Spleen (tissue), 11 donors: ENCODE data around the gene COQ8A. TPM values are rescaled to one million over a fixed set of nuclear protein-coding genes. Genes with fewer than 3 reads are reported as not detected.

ENCODE experiments used
- DNase-seq: peaks from one replicate; pipeline ENCODE4 v3.0.0-alpha.2; 2020
- H3K27ac ChIP-seq, 8 donors: fragments of 200-600 bp; sonication (generic) in 7 of 8; 1 replicate in 4 of 8; 2 replicates in 4 of 8; pipeline versions ENCODE4 v1.5.0 to v1.8.0; 2016 to 2021; ENCODE audit warnings: inconsistent platforms in 4 of 8, mild to moderate bottlenecking in 4 of 8, moderate library complexity in 1 of 8
- H3K27me3 ChIP-seq, 7 donors: fragments of 200-600 bp; sonication (generic) in 6 of 7; replicated peaks in 1 of 7; 1 replicate in 4 of 7; 2 replicates in 3 of 7; pipeline versions ENCODE4 v1.5.0 to v1.8.0; 2016 to 2021; ENCODE audit warnings: inconsistent platforms in 3 of 7, mild to moderate bottlenecking in 1 of 7
- H3K36me3 ChIP-seq, 6 donors: fragments of 200-600 bp; sonication (generic) in 5 of 6; 1 replicate in 4 of 6; 2 replicates in 2 of 6; pipeline versions ENCODE4 v1.5.0 to v1.8.0; 2016 to 2021; ENCODE audit warnings: inconsistent platforms in 2 of 6
- H3K4me1 ChIP-seq, 6 donors: fragments of 200-600 bp; sonication (generic) in 5 of 6; 1 replicate in 3 of 6; 2 replicates in 3 of 6; pipeline versions ENCODE4 v1.5.0 to v1.8.0; 2016 to 2021; ENCODE audit warnings: inconsistent platforms in 3 of 6
- H3K4me3 ChIP-seq, 8 donors: fragments of 200-600 bp; sonication (generic) in 7 of 8; 1 replicate in 4 of 8; 2 replicates in 4 of 8; pipeline versions ENCODE4 v1.5.0 to v1.8.0; 2016 to 2021; ENCODE audit warnings: inconsistent platforms in 4 of 8, mild to moderate bottlenecking in 4 of 8, moderate library complexity in 2 of 8
- H3K9me3 ChIP-seq, 8 donors: fragments of 200-600 bp; sonication (generic) in 7 of 8; 1 replicate in 4 of 8; 2 replicates in 4 of 8; pipeline versions ENCODE4 v1.5.0 to v1.8.0; 2016 to 2021; ENCODE audit warnings: inconsistent platforms in 4 of 8
- POLR2A ChIP-seq, 3 donors: fragments of 450-650 bp; IDR thresholded peaks; one replicate each; pipeline ENCODE4 v1.5.1; 2017; ENCODE audit warnings: antibody characterized with exemption in 3 of 3, mild to moderate bottlenecking in 1 of 3
- POLR2AphosphoS5 ChIP-seq, 3 donors: sonication (generic); formaldehyde crosslinking; IDR thresholded peaks; one replicate each; pipeline ENCODE4 v1.5.1; 2017; ENCODE audit warnings: antibody characterized with exemption in 3 of 3
- WGBS, 5 donors: extraction: QIAGEN DNeasy Blood & Tissue Kit in 3 of 5; methylation state at CpG; one replicate each; pipeline versions ENCODE4 v1.1.5 to v1.1.7; 2013 to 2018; 5-methylcytosine and 5-hydroxymethylcytosine counted together
- intact Hi-C: fragments of 100-400 bp; cut with DNase I; formaldehyde crosslinking; loops from one replicate; pipeline ENCODE4 v1.15.0; 2023; ENCODE audit warnings: low total_unique reads
- polyA plus RNA-seq, 3 donors: library from polyadenylated mRNA; stranded (reverse); fragments of 200-250 nt; gene quantifications; one replicate each; pipeline ENCODE4 v1.2.1, GENCODE V29; 2013
- total RNA-seq, 7 donors: library from RNA; depleted of rRNA in 3 of 7; stranded (reverse); fragments of >200 nt in 3 of 7; fragmentation: NEBNext Ultra II Directional in 4 of 7; extraction: Animal tissue kit (Norgen Biotek cat#: 25700) in 4 of 7; gene quantifications; one replicate each; pipeline versions ENCODE4 v1.1.0 to v1.2.1, GENCODE V29; 2016 to 2021
- TF ChIP-seq, protein P1 (sequence below), 11 experiments: fragments of 200-600 bp in 7 of 11; fragments of 450-650 bp in 4 of 11; sonication (generic) in 4 of 11; IDR thresholded peaks in 8 of 11; conservative IDR thresholded peaks in 3 of 11; 1 replicate in 7 of 11; 2 replicates in 4 of 11; pipeline versions ENCODE4 v1.4.0 to v1.8.0; 2016 to 2021; ENCODE audit warnings: antibody characterized with exemption in 11 of 11, inconsistent platforms in 4 of 11, mild to moderate bottlenecking in 1 of 11
- donor health status: healthy with polysubstance abuse.
- donor health status: DM: no; HTN: no; CAD: no; lungs with moderate emphysema.
- donor health status: DM: no; HTN: no; CAD: no.
- donor health status: Bipolar disorder and iron deficiency.
- donor health status: healthy.
- donor health status: DM: no; HTN: no; CAD: no.
- donor health status: DM: yes; HTN: yes; CAD: no.

The COQ8A gene
- total and polyA plus RNA-seq, 10 donors, result 31.0 to 59.4 (median 41.2) TPM

DNA sequence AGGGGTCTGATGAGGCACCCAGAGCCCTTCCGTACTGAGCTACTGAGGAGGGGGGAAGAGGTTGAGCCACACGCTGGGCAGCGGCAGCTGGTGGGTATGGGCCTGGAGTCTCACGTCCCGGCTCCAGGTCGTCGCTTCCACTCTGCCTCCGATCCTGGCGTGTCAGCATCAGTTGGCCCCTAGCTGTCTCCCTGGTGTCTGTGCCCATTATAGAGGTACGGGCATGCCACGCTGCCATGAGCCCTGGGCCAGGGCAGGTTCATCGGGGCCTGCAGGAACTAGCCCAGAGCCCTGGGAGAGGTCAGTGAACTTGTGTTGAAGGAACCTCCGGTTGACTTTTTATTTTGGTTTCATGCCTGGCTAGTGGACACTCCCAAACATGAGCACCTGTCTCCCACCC is 18.2 kb downstream of the COQ8A start:
- no peak for DNase-seq
- Histone ChIP-seq H3K4me3 (no peak overlapping the region), H3K4me1 (peaks cover 0 to 35% (median 5%) of the 10 kb centered on the region in 6 donors), H3K27me3 (no peaks in the 10 kb centered on the region), H3K27ac (no peak overlapping the region), H3K9me3 (no peaks in the 10 kb centered on the region), H3K36me3 (peaks cover 0 to 37% (median 0%) of the 10 kb centered on the region in 6 donors)
- TF ChIP-seq POLR2A (IDR thresholded peaks at IDR 0.05) (no peak), POLR2AphosphoS5 (IDR thresholded peaks at IDR 0.05) (peak in 1 of 3 donors; percentile 18)
- intact Hi-C loops, result no loop called here
- 93 to 98% (median 94%) methylated on average over 9 to 13 of the region's 13 CpGs for WGBS, 5 donors

DNA sequence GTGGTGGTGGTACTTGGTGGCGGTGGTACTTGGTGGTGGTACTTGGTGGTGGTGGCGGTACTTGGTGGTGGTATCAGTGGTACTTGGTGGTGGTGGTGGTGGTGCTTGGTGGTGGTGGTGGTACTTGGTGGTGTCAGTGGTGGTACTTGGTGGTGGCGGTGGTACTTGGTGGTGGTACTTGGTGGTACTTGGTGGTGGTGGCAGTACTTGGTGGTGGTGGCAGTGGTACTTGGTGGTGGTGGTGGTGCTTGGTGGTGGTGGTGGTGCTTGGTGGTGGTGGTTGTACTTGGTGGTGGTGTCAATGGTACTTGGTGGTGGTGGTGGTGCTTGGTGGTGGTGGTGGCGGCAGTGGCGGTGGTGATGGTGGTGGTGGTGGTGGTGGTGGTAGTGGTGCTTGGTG is 20.2 kb downstream of the COQ8A start:
- WGBS, 5 donors, result 74 to 82% (median 81%) methylated on average over 4 to 5 of the region's 5 CpGs
- Histone ChIP-seq H3K27me3 (no peaks in the 10 kb centered on the region), H3K9me3 (no peaks in the 10 kb centered on the region), H3K36me3 (peaks cover 0 to 40% (median 6%) of the 10 kb centered on the region in 6 donors), H3K4me3 (no peak overlapping the region), H3K4me1 (peaks cover 0 to 38% (median 15%) of the 10 kb centered on the region in 6 donors), H3K27ac (no peak overlapping the region)
- intact Hi-C loops, result no loop called here
- TF ChIP-seq POLR2AphosphoS5 (IDR thresholded peaks at IDR 0.05), result no peak
- TF ChIP-seq, protein P1, sequence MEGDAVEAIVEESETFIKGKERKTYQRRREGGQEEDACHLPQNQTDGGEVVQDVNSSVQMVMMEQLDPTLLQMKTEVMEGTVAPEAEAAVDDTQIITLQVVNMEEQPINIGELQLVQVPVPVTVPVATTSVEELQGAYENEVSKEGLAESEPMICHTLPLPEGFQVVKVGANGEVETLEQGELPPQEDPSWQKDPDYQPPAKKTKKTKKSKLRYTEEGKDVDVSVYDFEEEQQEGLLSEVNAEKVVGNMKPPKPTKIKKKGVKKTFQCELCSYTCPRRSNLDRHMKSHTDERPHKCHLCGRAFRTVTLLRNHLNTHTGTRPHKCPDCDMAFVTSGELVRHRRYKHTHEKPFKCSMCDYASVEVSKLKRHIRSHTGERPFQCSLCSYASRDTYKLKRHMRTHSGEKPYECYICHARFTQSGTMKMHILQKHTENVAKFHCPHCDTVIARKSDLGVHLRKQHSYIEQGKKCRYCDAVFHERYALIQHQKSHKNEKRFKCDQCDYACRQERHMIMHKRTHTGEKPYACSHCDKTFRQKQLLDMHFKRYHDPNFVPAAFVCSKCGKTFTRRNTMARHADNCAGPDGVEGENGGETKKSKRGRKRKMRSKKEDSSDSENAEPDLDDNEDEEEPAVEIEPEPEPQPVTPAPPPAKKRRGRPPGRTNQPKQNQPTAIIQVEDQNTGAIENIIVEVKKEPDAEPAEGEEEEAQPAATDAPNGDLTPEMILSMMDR (IDR thresholded peaks at IDR 0.05 in 8 of 11, conservative IDR thresholded peaks at IDR 0.05 in 3 of 11), result no peak
- TF ChIP-seq POLR2A (IDR thresholded peaks at IDR 0.05), result no peak
- no peak for DNase-seq

DNA sequence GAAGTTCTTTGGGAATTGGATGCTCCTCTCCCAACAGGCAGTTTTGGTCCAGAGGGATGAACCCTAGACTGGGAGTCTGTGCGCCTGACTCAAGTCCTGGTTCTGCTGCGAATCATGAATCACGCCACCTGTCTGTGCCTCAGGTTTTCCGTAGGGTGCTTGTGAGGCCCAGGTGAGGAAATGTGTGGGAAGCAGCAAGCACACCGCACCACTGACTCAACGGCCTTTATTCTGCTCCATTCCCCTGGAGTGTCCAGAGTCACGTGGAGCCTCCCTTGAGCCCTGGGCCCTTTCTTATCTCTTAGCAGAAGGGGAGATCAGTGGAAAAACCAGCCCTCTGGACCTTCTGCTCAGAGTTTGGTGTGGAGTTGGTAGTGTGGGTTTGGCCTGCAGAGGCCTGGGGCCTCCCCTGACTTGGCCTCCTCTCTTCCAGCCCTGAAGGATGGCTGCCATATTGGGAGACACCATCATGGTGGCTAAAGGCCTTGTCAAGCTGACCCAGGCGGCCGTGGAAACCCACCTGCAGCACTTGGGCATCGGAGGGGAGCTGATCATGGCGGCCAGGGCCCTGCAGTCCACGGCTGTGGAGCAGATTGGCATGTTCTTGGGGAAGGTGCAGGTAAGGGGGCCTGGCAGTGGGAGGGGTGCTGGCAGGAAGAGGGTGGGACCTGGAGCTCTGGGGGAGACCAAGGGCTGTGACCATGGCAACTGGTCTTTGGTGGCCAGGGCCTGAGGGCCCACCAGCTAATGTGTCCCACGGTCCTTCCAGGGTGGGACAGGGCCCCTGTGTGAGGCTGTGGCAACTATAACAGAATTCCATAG is 21.1 kb downstream of the COQ8A start:
- no peaks in the 10 kb centered on the region for H3K27me3 ChIP-seq
- no peak overlapping the region for H3K27ac ChIP-seq
- H3K36me3 ChIP-seq, result peaks cover 0 to 48% (median 15%) of the 10 kb centered on the region in 6 donors
- intact Hi-C loops, result no loop called here
- TF ChIP-seq, protein P1 (IDR thresholded peaks at IDR 0.05 in 8 of 11, conservative IDR thresholded peaks at IDR 0.05 in 3 of 11), result no peak
- TF ChIP-seq POLR2AphosphoS5 (IDR thresholded peaks at IDR 0.05) (no peak), POLR2A (IDR thresholded peaks at IDR 0.05) (no peak)
- no peak for DNase-seq
- H3K4me1 ChIP-seq, result peaks cover 0 to 38% (median 15%) of the 10 kb centered on the region in 6 donors
- H3K9me3 ChIP-seq, result no peaks in the 10 kb centered on the region
- WGBS, 5 donors, result 90 to 98% (median 95%) methylated on average over 6 to 13 of the region's 13 CpGs
- no peak overlapping the region for H3K4me3 ChIP-seq

DNA sequence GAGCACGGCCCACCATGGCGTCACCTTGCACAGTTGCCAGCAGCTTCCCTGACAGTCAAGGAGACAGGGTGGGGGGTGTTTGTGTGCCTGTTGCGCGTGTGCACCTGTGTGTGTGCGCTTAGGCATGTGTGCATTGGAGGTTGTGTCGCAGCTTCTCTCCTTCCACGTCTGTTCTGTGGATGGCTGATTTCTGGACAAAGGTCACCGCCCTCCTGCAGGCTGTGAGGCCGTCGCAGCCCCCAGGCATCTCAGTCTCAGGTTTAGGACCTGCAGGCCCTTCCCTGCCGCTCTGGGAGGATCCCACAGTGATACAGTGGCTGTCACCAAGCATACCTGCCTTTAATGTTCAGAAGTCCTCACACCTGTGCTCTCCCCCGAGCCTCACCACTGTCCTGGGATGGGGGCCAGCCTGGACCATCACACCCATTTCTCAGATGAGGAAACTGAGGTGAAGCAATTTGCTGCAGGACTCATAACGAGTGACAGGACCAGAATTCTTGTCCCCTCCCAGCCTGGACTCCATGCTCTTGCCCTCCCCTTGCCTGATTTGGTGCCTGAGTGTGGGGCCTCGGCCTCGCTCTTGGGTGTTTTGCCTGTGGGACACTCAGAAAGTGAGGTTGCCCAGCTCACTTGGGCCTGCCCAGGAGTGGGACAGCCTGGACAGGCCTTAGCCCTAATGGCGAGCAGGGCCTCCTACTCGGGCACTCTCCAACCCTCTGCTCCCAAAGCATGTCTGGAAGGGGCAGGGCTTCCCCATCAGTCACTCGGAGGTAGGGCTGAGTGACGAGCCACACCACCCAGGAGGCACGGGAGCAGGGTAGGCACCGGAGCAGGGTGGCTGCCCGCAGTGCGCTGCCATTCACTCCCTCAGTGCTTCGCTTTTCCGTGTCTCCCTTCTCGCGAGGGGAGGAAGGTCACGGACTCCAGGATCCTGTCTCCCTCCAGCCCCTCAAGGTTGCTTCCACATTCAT is 22.6 kb downstream of the COQ8A start:
- Histone ChIP-seq H3K36me3 (peaks cover 0 to 64% (median 21%) of the 10 kb centered on the region in 6 donors), H3K27me3 (no peaks in the 10 kb centered on the region), H3K9me3 (no peaks in the 10 kb centered on the region), H3K4me1 (peaks cover 0 to 38% (median 15%) of the 10 kb centered on the region in 6 donors), H3K4me3 (no peak overlapping the region), H3K27ac (no peak overlapping the region)
- 91 to 92% (median 91%) methylated on average over 26 to 28 of the region's 28 CpGs for WGBS, 5 donors
- no peak for DNase-seq
- TF ChIP-seq, protein P1 (IDR thresholded peaks at IDR 0.05 in 8 of 11, conservative IDR thresholded peaks at IDR 0.05 in 3 of 11), result no peak
- TF ChIP-seq POLR2A (IDR thresholded peaks at IDR 0.05) (no peak), POLR2AphosphoS5 (IDR thresholded peaks at IDR 0.05) (peak in 1 of 3 donors; percentile 44)
- intact Hi-C loops, result no loop called here
